HepG2 (cell line): Measurements from ENCODE around the gene SLCO4A1. TPM values are rescaled to one million over a fixed set of nuclear protein-coding genes. Genes with fewer than 3 reads are reported as not detected.

Experiments
- ATAC-seq: fragments of 200-7000 bp; cut with Tn5 transposase; 3 replicates; pipeline ENCODE4 v1.9.1; 2020; ENCODE audit warnings: mild to moderate bottlenecking, moderate library complexity
- BruUV-seq: library from RNA; stranded (reverse); fragments of 400-500 nt; replicated peaks from 2 replicates; lab custom pipeline; 2021; lab: Mats Ljungman, UMichigan
- CTCF ChIA-PET: fragments of 300-600 bp; formaldehyde crosslinking; extraction: SDS; loops from one replicate; lab custom pipeline; 2021; ENCODE audit warnings: low total read pairs, inconsistent platforms, low intra/inter-chr PET ratio; lab: Yijun Ruan, JAX
- POLR2A ChIA-PET: fragments of 350-600 bp; sonication (Branson Sonifier 250); formaldehyde crosslinking; loops from one replicate; lab custom pipeline; 2020; ENCODE audit warnings: antibody characterized with exemption, inconsistent platforms; lab: Yijun Ruan, JAX
- DNase-seq: peaks from one replicate; pipeline ENCODE4 v3.0.0-alpha.2; 2015; ENCODE audit warnings: low spot score
- FAIRE-seq: peaks from 3 replicates; lab custom pipeline; 2011; peaks lifted over from hg19 to GRCh38; lab: Jason Lieb, UNC
- H2AFZ ChIP-seq: one replicate; pipeline ENCODE4 v1.6.1; 2011; ENCODE audit warnings: low read length, inconsistent platforms
- H3K27ac ChIP-seq: fragments of 300-600 bp; 3 replicates; pipeline ENCODE4 v1.8.0; 2011; ENCODE audit warnings: mixed run types, mild to moderate bottlenecking, mixed read lengths, low read length, inconsistent platforms; ENCODE audit not compliant: insufficient read depth; ENCODE audit errors: extremely low read length
- H3K27me3 ChIP-seq, 2 experiments: fragments of 200-600 bp in 1 of 2; 2 replicates in 1 of 2; 3 replicates in 1 of 2; pipeline versions ENCODE4 v1.6.0 to v1.8.0; 2011; ENCODE audit warnings: low read length in 2 of 2, mild to moderate bottlenecking in 2 of 2, moderate library complexity in 2 of 2, inconsistent platforms in 1 of 2; ENCODE audit not compliant: insufficient read depth in 2 of 2, control insufficient read depth in 1 of 2
- H3K36me3 ChIP-seq, 2 experiments: fragments of 200-600 bp in 1 of 2; replicated peaks in 1 of 2; 2 replicates in 1 of 2; 3 replicates in 1 of 2; pipeline versions ENCODE4 v1.5.1 to v1.8.0; 2011; ENCODE audit warnings: low read length in 2 of 2, inconsistent platforms in 1 of 2; ENCODE audit not compliant: insufficient read depth in 2 of 2, control insufficient read depth in 1 of 2
- H3K4me1 ChIP-seq: 2 replicates; pipeline ENCODE4 v1.5.1; 2012; ENCODE audit warnings: low read length, inconsistent platforms; ENCODE audit not compliant: insufficient read depth
- H3K4me2 ChIP-seq: 2 replicates; pipeline ENCODE4 v1.6.0; 2011; ENCODE audit warnings: low read depth, low read length, inconsistent platforms
- H3K4me3 ChIP-seq, 3 experiments: fragments of 200-600 bp in 1 of 3; sonication (generic), shearing (Covaris generic) in 1 of 3; replicated peaks in 1 of 3; 2 replicates each; pipeline ENCODE4 v1.5.1; 2011 to 2016; ENCODE audit warnings: low read length in 3 of 3, inconsistent platforms in 2 of 3, low read depth in 2 of 3, mild to moderate bottlenecking in 2 of 3, control low read depth in 1 of 3, mixed read lengths in 1 of 3; ENCODE audit not compliant: insufficient read depth in 1 of 3
- H3K79me2 ChIP-seq: one replicate; pipeline ENCODE4 v1.6.1; 2011; ENCODE audit warnings: low read length, inconsistent platforms; ENCODE audit not compliant: insufficient read depth
- H3K9ac ChIP-seq: 2 replicates; pipeline ENCODE4 v1.6.0; 2011; ENCODE audit warnings: mild to moderate bottlenecking, low read depth, low read length, inconsistent platforms; ENCODE audit not compliant: insufficient read depth
- H3K9me3 ChIP-seq: 2 replicates; pipeline ENCODE4 v1.5.1; 2012; ENCODE audit warnings: mild to moderate bottlenecking, low read length
- H4K20me1 ChIP-seq: 2 replicates; pipeline ENCODE4 v1.6.0; 2011; ENCODE audit warnings: inconsistent platforms, mild to moderate bottlenecking, low read length, moderate library complexity; ENCODE audit not compliant: insufficient read depth
- AGO1 ChIP-seq: fragments of 200-400 bp; formaldehyde crosslinking; IDR thresholded peaks from 2 replicates; pipeline ENCODE4 v1.6.1; 2017; ENCODE audit warnings: mild to moderate bottlenecking, low read depth, low read length, moderate library complexity; ENCODE audit not compliant: poor library complexity, severe bottlenecking
- AGO2 ChIP-seq: fragments of 200-400 bp; formaldehyde crosslinking; optimal IDR thresholded peaks from 2 replicates; pipeline ENCODE3; 2017; ENCODE audit warnings: mild to moderate bottlenecking, low read depth, low read length, moderate library complexity
- ATF3 ChIP-seq: sonication (generic); formaldehyde crosslinking; IDR thresholded peaks from 2 replicates; pipeline ENCODE4 v1.4.0; 2020; ENCODE audit warnings: missing genetic modification reagents
- REST ChIP-seq, 2 experiments: IDR thresholded peaks; 2 replicates each; pipeline ENCODE4 v1.6.1; 2011 to 2012; ENCODE audit warnings: low read length in 2 of 2, borderline replicate concordance in 1 of 2, low read depth in 1 of 2, mild to moderate bottlenecking in 1 of 2, moderate library complexity in 1 of 2
- TCF12 ChIP-seq, 2 experiments: fragments of 450-650 bp in 1 of 2; sonication (generic) in 1 of 2; formaldehyde crosslinking in 1 of 2; IDR thresholded peaks; 2 replicates each; pipeline versions ENCODE4 v1.6.1 to v1.8.0; 2017 to 2022; ENCODE audit warnings: antibody characterized with exemption in 1 of 2, mild to moderate bottlenecking in 1 of 2, missing genetic modification reagents in 1 of 2, moderate library complexity in 1 of 2
- TEAD2 ChIP-seq: sonication (generic); formaldehyde crosslinking; IDR thresholded peaks from 2 replicates; pipeline ENCODE4 v1.9.0; 2021; ENCODE audit warnings: missing genetic modification reagents
- U2AF2 ChIP-seq: fragments of 200-400 bp; formaldehyde crosslinking; IDR thresholded peaks from 2 replicates; pipeline ENCODE4 v1.6.1; 2017; ENCODE audit warnings: low read depth, mild to moderate bottlenecking, low read length
- ZNF468 ChIP-seq: sonication (generic); formaldehyde crosslinking; IDR thresholded peaks from 2 replicates; pipeline ENCODE4 v1.8.0; 2022; ENCODE audit warnings: mild to moderate bottlenecking, moderate library complexity, missing genetic modification reagents
- ZNF564 ChIP-seq: sonication (generic); formaldehyde crosslinking; IDR thresholded peaks from 2 replicates; pipeline ENCODE4 v1.8.1; 2023; ENCODE audit warnings: mild to moderate bottlenecking, missing genetic modification reagents
- ZNF574 ChIP-seq: sonication (generic); formaldehyde crosslinking; IDR thresholded peaks from 2 replicates; pipeline ENCODE4 v1.4.0; 2020; ENCODE audit warnings: missing genetic modification reagents
- WGBS: methylation state at CpG from one replicate; pipeline ENCODE4 v1.1.6; 2017; ENCODE audit warnings: low lambda C conversion rate; 5-methylcytosine and 5-hydroxymethylcytosine counted together
- in situ Hi-C: cut with HindIII; loops from 2 replicates; pipeline ENCODE4 v1.10.0; 2017; ENCODE audit warnings: low pct_unique_long_range_greater_than_20kb; ENCODE audit not compliant: extremely low pct_ligation_motif_present
- intact Hi-C: fragments of 100-400 bp; cut with micrococcal nuclease; formaldehyde crosslinking; loops from one replicate; pipeline ENCODE4 v1.10.0; 2022; ENCODE audit not compliant: unreplicated experiment
- polyA plus RNA-seq, 8 experiments: library from polyadenylated mRNA; depleted of rRNA in 3 of 8; stranded (reverse) in 7 of 8; unstranded in 1 of 8; fragments of >200 nt; fragmentation: Illumina TruSeq in 4 of 8; extraction: Trizol in 4 of 8; gene quantifications; 2 replicates each; pipeline versions ENCODE4 v1.2.1 to v1.2.3, GENCODE V29; 2011 to 2016; ENCODE audit warnings: low read depth in 4 of 8, missing spikeins in 1 of 8, mixed read lengths in 1 of 8; ENCODE audit not compliant: insufficient read depth in 1 of 8
- total RNA-seq, 5 experiments: library from RNA; depleted of rRNA; stranded (reverse); fragments of >200 nt; fragmentation: Illumina TruSeq; extraction: Trizol; gene quantifications; 2 replicates each; pipeline ENCODE4 v1.2.3, GENCODE V29; 2016; ENCODE audit warnings: low read depth in 1 of 5

Gene SLCO4A1
- total and polyA plus RNA-seq, 2 of the 13 experiments (the other 11 are each of a cell fraction or from before 2014, with no cell fraction given), result 55.5 to 112 TPM

- TF ChIP-seq U2AF2, result no peak
These were observed 21.1 kb downstream of the SLCO4A1 start (continued) for GRCh38 chr20:62663145-62664018.

GRCh38 chr20:62664019-62664971 lies 22.0 kb downstream of the SLCO4A1 start:
- ChIA-PET POLR2A (interaction anchor here (1.3 to 4.6 kb wide), 3 partner anchors 12 to 130 kb away, joined by 4 to 36 read pairs (median 8); no protein-coding TSS in a partner anchor), CTCF (no interaction called here)
- Histone ChIP-seq H3K27ac (peak overlapping the region; percentile 8), H4K20me1 (no peaks in the 10 kb centered on the region), H3K27me3 (no peaks in the 10 kb centered on the region), H3K4me1 (peaks cover 74% of the 10 kb centered on the region), H2AFZ (no peak overlapping the region), H3K36me3 (peaks cover 3 to 23% of the 10 kb centered on the region in 2 experiments), H3K4me2 (peak overlapping the region; percentile 40), H3K9ac (peak overlapping the region; percentile 16; the same call in 1 of the 2 replicates), H3K79me2 (no peaks in the 10 kb centered on the region), H3K9me3 (no peaks in the 10 kb centered on the region), H3K4me3 (no peak overlapping the region; a peak in 1 of 6 replicates)
- TSS peak; percentile 46 for BruUV-seq
- FAIRE-seq (no peak), ATAC-seq (no peak), DNase-seq (no peak)
- in situ Hi-C loops (no loop called here), intact Hi-C loops (no loop called here)
- WGBS, result 82% methylated on average over 15 of the region's 18 CpGs
- TF ChIP-seq AGO2 (peak; percentile 76), ZNF574 (CRISPR knock-in tag) (peak; percentile 29; the same call in 1 of the 2 replicates), TCF12 (IDR thresholded peaks at IDR 0.05) (no peak), TCF12 (CRISPR knock-in tag; IDR thresholded peaks at IDR 0.05) (peak; percentile 60; the same call in 1 of the 2 replicates), ATF3 (CRISPR knock-in tag) (no peak), ZNF468 (CRISPR knock-in tag) (no peak), REST (IDR thresholded peaks at IDR 0.05; ENCODE audit: borderline replicate concordance in 1 of 2, low read depth in 1 of 2, low read length in 2 of 2) (no peak), TEAD2 (0 out of 2 replicates have a peak, but pooled peaks have one; percentile 27), AGO1 (peak; percentile 79), ZNF564 (CRISPR knock-in tag) (0 out of 2 replicates have a peak, but pooled peaks have one; percentile 0)
